Peyer's patch (tissue), 4 donors: ENCODE results near the gene EGFLAM. TPM values are rescaled to one million over a fixed set of nuclear protein-coding genes. Genes with fewer than 3 reads are reported as not detected.

Source experiments
- DNase-seq, 3 donors: peaks; one replicate each; pipeline ENCODE4 v3.0.0-alpha.2; 2017 to 2019
- H3K27ac ChIP-seq, 4 donors: fragments of 200-600 bp; sonication (generic); one replicate each; pipeline ENCODE4 v1.5.1; 2016 to 2019
- H3K27me3 ChIP-seq, 2 donors: fragments of 200-600 bp; sonication (generic); one replicate each; pipeline ENCODE4 v1.5.1; 2019
- H3K36me3 ChIP-seq, 3 donors: fragments of 200-600 bp; sonication (generic); one replicate each; pipeline ENCODE4 v1.5.1; 2016 to 2019
- H3K4me1 ChIP-seq, 4 donors: fragments of 200-600 bp; sonication (generic); one replicate each; pipeline ENCODE4 v1.5.1; 2016 to 2019
- H3K4me3 ChIP-seq, 4 donors: fragments of 200-600 bp; sonication (generic); 1 replicate in 3 of 4; 2 replicates in 1 of 4; pipeline ENCODE4 v1.5.1; 2016 to 2019; ENCODE audit warnings: mild to moderate bottlenecking in 1 of 4
- H3K9me3 ChIP-seq, 4 donors: fragments of 200-600 bp; sonication (generic); one replicate each; pipeline ENCODE4 v1.5.1; 2016 to 2019; ENCODE audit warnings: mild to moderate bottlenecking in 1 of 4
- CTCF ChIP-seq, 6 experiments: fragments of 450-650 bp in 4 of 6; fragments of 200-600 bp in 2 of 6; sonication (generic) in 1 of 6; IDR thresholded peaks; one replicate each; pipeline ENCODE4 v1.5.1; 2017 to 2019; ENCODE audit warnings: antibody characterized with exemption in 6 of 6, mild to moderate bottlenecking in 3 of 6, moderate library complexity in 1 of 6
- POLR2A ChIP-seq, 2 donors: fragments of 450-650 bp; IDR thresholded peaks; one replicate each; pipeline ENCODE4 v1.5.1; 2017; ENCODE audit warnings: antibody characterized with exemption in 2 of 2, mild to moderate bottlenecking in 2 of 2, moderate library complexity in 2 of 2
- total RNA-seq, 4 donors: library from RNA; depleted of rRNA; stranded (reverse); fragments of >200 nt; gene quantifications; one replicate each; pipeline ENCODE4 v1.1.0, GENCODE V29; 2016

The EGFLAM gene
- 1 to 10 TPM in 1 of 4 donors, under 1 TPM in 2, not detected in 1; 0.54 to 1.7 (median 0.70) TPM for total RNA-seq

DNA sequence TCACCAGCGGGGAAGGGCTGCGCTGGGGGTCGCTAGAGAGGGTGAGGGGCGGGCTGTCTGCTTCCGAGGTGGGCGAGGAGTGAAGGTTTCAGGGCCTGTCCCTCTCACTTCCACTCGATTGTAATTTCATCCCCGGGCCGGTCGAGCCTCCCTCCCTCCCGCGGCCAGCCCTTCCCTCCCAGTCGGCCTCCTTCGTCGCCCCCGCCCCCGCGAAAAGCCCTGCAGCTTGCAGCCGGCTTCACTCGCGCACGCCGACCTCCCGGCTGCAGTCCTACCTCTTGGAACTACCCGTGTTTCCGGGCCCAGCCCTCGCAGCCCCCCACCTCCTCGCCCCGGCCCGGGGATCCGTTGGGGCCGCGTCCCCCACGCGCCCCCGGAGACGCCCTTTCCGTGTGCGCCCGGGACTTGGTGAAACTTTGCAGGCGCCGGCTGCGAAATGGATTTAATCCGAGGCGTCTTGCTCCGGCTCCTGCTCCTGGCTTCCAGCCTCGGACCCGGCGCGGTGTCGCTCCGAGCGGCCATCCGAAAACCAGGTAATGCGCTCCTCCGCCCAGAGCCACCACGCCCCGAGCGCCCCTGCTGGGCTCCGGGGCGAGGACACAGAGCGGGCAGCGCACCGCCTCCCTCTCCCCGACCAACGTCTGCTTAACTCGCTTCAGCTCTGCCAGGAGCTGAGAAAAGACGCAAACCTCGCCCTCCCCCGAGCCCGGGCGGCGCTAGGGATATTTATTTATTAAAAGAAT lies at the start of gene EGFLAM:
Gene EGFLAM, plus strand, starts transcription at position 241 of the 743 bp plus-strand sequence. Its CDS starts 196 bp downstream, at position 437.
- H3K4me1 ChIP-seq: peaks cover 0 to 6% (median 0%) of the 10 kb centered on the region in 4 donors
- DNase-seq: no peak
- peak within 1 kb of the TSS; percentile 4 to 52 (median 30) for H3K4me3 ChIP-seq
- H3K27me3 ChIP-seq: peaks cover 0 to 12% of the 10 kb centered on the region in 2 donors
- no peak for TF ChIP-seq POLR2A (IDR thresholded peaks at IDR 0.05)
- no peak for TF ChIP-seq CTCF (IDR thresholded peaks at IDR 0.05)
- H3K36me3 ChIP-seq: no peaks in the 10 kb centered on the region
- H3K9me3 ChIP-seq: no peaks in the 10 kb centered on the region
- peak within 1 kb of the TSS in 1 of 4 donors; percentile 13 for H3K27ac ChIP-seq

DNA sequence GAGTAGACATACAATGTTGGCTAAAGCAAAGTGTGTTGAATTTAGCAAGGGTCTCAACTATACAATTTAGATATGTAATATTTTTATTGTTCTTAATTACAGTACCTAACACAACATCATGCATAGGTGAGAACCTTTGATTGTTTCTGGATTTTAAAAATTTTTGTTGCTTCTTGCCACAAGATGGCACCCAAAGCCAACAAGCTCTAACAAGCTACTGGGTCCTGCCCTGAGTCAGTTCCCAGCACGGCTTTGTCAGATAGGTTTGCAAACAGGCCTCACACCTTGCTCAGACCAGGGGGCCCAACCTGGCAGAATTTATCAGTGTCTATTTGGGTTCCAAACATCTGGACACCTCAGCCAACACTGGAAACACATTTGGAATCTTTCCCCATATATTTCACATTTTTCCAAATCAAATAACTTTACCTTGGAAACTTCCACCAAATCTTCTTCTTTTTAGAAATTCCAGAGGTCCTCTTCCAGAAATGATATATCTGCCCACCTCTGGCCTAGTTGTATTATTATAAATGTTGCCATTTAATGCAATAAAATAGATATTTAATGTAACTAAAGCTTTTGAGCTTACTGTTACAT lies 49.5 kb upstream of the EGFLAM start:
- H3K4me1 ChIP-seq: no peaks in the 10 kb centered on the region
- no peak overlapping the region for H3K27ac ChIP-seq
- H3K9me3 ChIP-seq: no peaks in the 10 kb centered on the region
- no peaks in the 10 kb centered on the region for H3K27me3 ChIP-seq
- no peak overlapping the region for H3K4me3 ChIP-seq
- DNase-seq: no peak
- H3K36me3 ChIP-seq: no peaks in the 10 kb centered on the region
- TF ChIP-seq CTCF (IDR thresholded peaks at IDR 0.05) (peak in 1 of 6 experiments; percentile 7), POLR2A (IDR thresholded peaks at IDR 0.05) (no peak)

GRCh38 chr5:38210676-38211353 lies 47.5 kb upstream of the EGFLAM start:
- no peaks in the 10 kb centered on the region for H3K9me3 ChIP-seq
- no peaks in the 10 kb centered on the region for H3K27me3 ChIP-seq
- H3K4me1 ChIP-seq: no peaks in the 10 kb centered on the region
- no peak overlapping the region for H3K27ac ChIP-seq
- H3K4me3 ChIP-seq: no peak overlapping the region
- H3K36me3 ChIP-seq: no peaks in the 10 kb centered on the region
- TF ChIP-seq POLR2A (IDR thresholded peaks at IDR 0.05) (no peak), CTCF (IDR thresholded peaks at IDR 0.05) (no peak)
- no peak for DNase-seq

- DNase-seq: no peak
- Histone ChIP-seq H3K9me3 (no peaks in the 10 kb centered on the region), H3K4me1 (no peaks in the 10 kb centered on the region), H3K27ac (no peak overlapping the region), H3K27me3 (no peaks in the 10 kb centered on the region), H3K36me3 (no peaks in the 10 kb centered on the region), H3K4me3 (no peak overlapping the region)
- no peak for TF ChIP-seq CTCF (IDR thresholded peaks at IDR 0.05)
- no peak for TF ChIP-seq POLR2A (IDR thresholded peaks at IDR 0.05)
Observed at GRCh38 chr5:38211354-38211710, 47.0 kb upstream of the EGFLAM start.

- Histone ChIP-seq H3K27ac (no peak overlapping the region), H3K36me3 (no peaks in the 10 kb centered on the region), H3K4me3 (no peak overlapping the region), H3K9me3 (no peaks in the 10 kb centered on the region), H3K4me1 (no peaks in the 10 kb centered on the region), H3K27me3 (no peaks in the 10 kb centered on the region)
- DNase-seq: no peak
- TF ChIP-seq POLR2A (IDR thresholded peaks at IDR 0.05) (no peak), CTCF (IDR thresholded peaks at IDR 0.05) (no peak)
Observed at GRCh38 chr5:38212307-38212706, 46.1 kb upstream of the EGFLAM start.
